Superior temporal gyrus (tissue), 1 donor: Measurements from ENCODE around the gene XPO6.

Source experiments
- DNase-seq: peaks from one replicate; pipeline ENCODE4 v3.0.0-alpha.2; 2016; ENCODE audit errors: extremely low spot score

Gene XPO6

DNA sequence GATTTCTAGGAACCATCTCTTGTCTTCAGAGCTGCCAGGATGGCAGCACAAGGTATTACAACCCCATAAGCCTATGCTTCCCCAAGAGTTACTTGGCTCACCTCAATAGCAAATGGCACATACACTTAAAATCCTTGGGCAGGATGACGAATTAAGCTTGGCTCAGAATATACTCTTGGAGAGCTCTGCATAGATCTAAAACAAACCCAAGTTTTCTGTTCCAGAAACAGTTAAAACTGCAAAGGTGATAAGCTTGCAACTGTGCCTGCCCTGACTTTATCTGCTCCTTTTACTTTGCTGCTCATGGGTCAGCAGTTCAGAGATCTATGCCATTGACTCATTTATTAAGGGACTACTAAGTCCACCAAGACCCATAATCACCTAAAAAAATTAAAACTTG is 26.1 kb downstream of the XPO6 start:
- DNase-seq = no peak

GRCh38 chr16:28184625-28185024 is 27.1 kb downstream of the XPO6 start:
- DNase-seq = no peak

DNA sequence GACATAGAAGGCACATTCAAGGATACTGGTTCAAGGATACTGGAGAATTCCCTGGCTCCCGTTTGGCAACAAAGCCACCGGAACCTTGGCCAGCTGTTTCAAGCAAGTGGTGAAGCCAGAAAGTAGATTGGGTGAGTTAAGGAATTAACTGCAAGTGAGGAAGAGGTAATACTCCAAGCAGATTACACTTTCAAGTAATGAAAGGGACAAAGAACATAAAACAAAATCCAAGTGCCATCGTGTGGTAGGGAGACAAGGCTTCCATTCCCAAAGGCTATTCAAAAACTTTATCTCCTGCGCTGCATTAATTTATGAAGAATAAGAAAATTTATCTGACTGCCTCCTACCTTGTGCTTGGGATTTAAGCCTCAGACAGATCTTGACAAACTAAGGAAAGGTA is 27.8 kb downstream of the XPO6 start:
- no peak for DNase-seq

GRCh38 chr16:28183484-28183883 is 28.3 kb downstream of the XPO6 start:
- DNase-seq = no peak

DNA sequence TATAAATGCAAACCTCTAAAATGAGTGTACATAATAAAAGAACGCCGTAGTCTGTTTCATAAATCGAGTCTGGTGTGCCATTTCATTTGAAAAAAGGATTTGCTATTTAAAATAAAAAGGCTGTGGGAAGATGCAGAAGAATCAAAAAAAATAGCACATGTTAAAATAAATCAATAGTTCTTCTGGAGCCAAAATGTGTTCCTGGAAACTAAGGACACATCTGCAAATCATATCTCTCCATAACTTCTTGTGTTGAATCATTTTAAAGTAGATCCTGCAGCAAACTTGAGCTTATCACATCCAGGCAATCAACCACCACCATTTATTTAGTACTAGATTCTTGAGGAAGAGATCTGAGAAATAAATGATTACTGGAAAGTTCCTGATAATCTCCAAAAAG is 29.0 kb downstream of the XPO6 start:
- no peak for DNase-seq

- no peak for DNase-seq
Measured at GRCh38 chr16:28182183-28182582, 29.6 kb downstream of the XPO6 start.

- DNase-seq = no peak
Measured at GRCh38 chr16:28181515-28181914, 30.2 kb downstream of the XPO6 start.

DNA sequence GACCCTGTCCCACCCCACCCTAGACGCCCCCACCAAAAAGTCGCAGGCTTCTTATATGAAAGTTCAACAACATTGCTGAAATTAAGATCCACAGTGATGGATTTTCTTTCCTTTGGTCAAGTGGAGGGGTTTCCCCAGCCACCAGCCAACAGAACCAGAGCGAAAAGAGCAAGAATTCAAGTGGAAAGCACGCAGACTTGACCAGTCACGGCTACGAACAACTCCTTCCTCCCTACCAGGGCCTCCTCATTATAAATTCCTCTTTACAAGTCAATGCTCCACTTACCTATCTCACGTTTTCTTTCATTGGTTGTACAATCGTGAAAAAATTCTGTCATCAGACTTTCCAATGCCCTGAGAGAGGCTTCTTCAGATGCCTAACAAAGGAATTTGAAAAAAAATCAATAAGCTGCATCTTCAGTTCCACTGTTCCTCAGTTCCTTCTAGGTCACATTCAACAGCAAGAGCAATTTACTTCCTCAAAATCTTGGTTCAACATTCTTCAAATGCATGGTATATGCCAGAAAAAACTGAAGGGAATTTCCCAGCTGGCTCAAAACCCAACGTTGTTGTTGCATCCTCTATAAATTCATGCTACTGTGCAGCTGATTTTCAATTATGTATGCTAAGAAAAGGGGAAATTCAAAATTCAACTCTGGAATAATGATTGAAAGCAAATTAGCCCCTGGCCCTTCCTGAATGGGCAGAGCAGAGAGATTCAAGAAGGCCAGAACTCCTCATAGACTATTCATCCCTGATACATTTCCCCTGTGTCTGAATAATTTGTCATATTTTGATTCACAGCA is 30.9 kb downstream of the XPO6 start:
- peak; percentile 65 for DNase-seq

DNA sequence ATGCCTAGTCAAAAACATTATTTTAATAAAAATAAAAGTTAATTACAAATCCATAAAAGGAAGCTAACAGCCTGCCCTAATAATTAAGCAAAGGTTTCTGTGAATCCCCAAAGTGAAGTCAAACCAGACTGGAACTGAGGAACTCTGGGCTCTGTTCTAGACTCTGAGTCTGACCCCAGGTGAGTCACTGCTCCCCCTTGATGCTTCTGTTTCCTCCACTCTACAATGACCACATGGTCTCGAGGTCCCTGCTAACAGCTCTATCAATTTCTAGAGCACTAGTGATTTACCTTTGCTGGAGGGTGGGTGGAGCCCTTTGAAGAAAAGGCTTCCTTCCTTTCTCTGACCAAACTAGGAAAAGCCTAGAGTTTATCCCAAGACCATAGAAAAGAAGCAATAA is 32.4 kb downstream of the XPO6 start:
- no peak for DNase-seq

- DNase-seq = no peak
Measured at GRCh38 chr16:28175715-28176114, 36.0 kb downstream of the XPO6 start.

DNA sequence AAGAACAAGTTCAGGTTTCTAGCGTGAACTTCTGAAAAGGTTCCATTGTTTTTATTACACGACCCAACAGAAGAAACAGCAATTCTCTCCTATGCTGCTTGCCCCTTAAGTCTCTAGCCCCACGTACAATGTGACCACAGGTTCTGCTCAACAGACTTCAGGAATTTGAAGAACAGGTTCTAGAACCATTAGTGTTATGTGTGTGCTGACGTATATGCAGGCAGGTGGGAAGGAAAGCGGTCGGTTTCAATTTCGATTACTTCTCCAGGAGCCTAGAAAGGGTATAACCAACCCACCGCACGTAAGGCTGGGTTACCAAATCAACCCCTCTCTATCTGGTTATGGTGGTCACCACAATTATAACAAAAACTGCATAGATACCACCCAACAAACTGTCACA is 39.4 kb downstream of the XPO6 start:
- DNase-seq = no peak

- DNase-seq = no peak
Measured at GRCh38 chr16:28171816-28172215, 39.9 kb downstream of the XPO6 start.

DNA sequence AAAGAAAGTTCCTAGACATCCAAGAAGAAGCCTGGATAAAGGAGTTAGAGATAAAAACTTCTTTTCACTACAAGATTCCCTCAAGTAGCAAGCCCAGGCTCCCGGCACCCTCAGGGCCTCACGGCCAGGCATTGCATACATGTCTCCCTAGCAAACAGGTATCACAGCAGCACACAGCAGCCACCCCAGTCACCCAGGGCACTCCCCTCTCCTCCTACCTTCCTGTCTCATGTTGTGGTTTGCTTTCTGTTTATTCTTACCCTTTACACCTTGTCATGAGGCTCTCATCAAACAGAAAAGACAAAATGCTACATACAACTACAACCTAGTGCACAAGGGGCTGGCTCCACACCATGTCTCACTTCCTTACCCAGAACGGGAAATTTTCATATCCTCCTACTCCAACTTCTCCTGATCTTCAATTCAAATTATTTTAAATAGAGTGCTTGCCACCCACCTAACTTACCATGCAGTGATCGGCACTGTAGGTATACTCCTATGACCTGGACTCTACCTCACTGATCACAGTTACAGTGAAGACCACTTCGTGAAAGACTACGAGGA is 42.7 kb downstream of the XPO6 start:
- no peak for DNase-seq

DNA sequence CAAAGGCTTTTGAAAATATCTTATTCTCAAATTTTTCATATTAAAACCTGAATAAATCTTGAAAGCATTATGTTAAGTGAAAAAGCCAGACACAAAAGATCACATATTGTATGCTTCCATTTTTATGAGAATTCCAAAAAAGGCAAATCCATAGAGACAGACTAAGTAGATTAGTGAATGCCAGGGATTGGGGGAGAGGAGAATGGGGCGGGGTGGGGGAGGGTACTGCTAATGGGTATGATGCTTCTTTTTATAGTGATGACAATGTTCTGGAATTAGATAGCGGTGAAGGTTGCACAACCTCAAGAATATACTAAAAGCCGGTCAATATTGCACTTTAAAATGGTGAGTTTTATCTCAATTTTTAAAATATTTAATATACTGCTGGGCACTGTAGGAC is 44.0 kb downstream of the XPO6 start:
- DNase-seq = no peak

DNA sequence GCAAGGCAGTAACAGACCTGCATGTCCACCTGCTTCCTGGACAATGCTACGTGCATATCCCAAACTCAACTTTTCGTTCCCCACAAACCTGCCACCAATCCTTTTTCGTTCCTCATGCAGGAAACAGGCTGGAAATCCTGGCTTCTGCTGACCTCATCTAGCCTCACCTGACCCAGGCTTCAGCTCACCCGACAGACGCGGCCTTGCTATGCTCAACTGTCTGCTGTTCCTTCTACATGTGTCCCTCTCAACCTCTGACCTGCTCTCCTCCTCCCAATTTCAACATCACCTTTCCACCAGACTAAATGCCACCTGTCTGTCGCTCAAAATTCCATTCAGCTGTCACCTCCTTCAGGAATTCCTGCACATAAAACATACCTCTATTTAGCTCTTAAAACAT is 44.5 kb downstream of the XPO6 start:
- no peak for DNase-seq

DNA sequence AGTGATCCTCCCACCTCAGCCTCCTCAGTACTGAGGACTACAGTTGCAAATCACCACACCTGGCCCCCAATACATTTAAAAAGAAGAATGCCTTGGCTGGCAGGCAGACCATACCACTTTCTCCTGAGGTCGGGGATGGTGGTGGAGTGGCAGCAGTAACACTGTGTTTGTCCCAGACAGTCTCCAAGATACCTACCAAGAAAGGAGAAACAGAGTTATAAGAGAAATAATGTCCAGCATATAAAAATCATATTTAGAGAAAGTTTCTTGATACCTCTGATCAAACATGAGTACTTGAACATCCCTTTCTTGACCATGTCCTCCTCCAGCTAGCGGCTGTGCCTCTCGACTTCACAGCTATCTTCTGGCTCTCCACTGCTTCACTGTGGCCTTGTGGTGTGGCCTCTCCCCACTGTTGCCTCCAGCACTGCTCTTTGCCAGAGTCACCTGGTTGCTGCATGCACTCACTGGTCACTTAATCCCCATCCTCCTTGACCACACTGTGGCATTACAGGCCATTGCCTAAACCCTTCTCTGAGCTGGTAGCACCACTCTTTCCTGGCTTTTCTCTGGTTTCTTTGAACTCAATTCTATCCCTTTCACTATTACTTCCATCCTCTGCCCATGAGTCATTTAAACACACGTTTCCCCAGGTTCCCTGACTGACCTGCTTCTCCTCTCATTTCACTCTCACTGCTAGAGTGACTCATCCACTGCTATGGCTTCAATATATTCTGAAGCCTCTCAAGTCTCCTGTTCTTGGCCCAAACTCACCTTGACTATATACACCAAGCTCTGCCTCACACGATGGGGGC is 45.2 kb downstream of the XPO6 start:
- DNase-seq = no peak

DNA sequence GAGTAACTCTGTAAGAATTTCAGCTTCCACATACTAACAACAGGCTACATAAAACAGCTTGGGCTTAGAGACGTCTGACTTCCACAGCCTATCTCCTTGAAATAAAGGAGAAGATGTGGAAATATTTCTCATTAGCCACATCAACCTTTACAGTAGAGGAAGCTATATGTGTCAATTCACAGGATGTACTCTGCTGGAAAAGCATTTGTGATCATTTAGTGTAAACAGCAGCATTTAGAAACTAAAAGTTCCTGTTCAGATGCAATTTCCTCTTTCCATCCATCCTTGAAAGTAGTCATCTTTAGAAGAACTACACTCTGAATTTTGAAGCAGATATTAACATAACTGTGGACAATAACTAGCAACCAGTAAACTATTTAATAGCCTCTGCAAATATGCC is 46.2 kb downstream of the XPO6 start:
- no peak for DNase-seq

GRCh38 chr16:28164140-28164539 is 47.6 kb downstream of the XPO6 start:
- no peak for DNase-seq

DNA sequence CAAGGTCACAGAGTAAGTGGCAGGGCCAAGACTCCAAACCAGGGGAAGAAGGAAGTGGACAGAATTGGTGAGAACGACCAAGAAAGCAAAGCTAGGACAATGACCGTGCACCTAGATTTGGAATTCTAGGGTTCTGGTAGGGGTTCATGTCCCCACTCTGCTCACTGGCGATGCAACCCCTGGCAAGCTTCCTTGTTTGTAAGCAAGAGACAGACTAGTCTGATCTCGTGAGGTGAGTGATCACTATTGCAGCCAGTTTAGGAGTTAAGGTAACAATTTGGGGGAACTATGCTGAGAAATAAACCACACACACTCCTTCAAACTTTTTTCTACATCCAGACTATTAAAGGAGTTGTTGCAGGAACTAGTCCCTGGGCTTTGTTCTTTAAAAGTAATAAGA is 48.1 kb downstream of the XPO6 start:
- no peak for DNase-seq

GRCh38 chr16:28162326-28162877 is 49.4 kb downstream of the XPO6 start:
- DNase-seq = no peak

DNA sequence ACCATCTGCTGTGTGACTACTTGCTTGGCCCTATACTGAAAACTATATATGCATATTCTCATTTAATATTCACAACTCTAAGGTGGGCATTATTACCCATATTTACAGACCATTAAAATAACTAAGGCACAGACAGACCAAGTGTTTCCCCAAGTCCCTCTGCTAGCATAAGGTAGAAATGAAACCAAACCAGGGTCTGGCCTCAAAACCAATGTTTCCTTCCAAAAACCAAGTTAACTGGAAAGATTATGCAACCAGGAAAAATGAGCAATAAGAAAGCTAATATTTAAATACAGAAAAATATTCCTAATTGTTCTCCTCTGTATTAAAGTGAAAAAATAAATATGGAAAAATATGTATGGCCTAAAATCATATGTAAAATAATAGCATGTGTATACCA is 50.1 kb downstream of the XPO6 start:
- no peak for DNase-seq

DNA sequence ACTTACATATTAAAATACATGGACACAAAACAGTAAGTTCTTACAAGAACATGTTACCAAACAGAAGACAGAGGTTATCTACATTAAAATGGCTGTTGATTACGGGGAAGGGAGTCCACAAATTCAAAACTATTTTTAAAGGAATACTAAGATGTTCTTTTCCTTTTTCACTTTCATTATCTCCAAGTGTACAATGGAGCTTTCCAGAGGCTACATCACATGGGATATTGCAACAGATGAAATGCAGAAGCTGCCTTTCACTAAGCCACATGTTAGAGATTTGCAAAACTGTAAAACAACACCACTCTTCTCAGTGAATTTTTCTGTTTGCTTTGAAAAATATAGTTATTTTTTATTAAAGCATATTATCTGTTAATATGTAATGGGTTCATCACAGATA is 53.6 kb downstream of the XPO6 start:
- peak; percentile 52 for DNase-seq
